ENCODE measurements around the gene CCL19.

Gene CCL19

GRCh38 chr9:34664281-34665066 is 26.6 kb downstream of the CCL19 start:
- H3K9me3 ChIP-seq (ENCODE audit: control insufficient read depth, low read length) = no peaks in the 10 kb centered on the region
- no peaks in the 10 kb centered on the region for H3K36me3 ChIP-seq (ENCODE audit: control insufficient read depth, insufficient read depth, low read length)
- H3K27me3 ChIP-seq (ENCODE audit: control insufficient read depth, insufficient read depth, low read length, poor library complexity, severe bottlenecking) = no peaks in the 10 kb centered on the region
- WGBS, 2 experiments = 4% methylated on average over 18 of the region's 18 CpGs
- peak overlapping the region; percentile 95 for H3K4me3 ChIP-seq (ENCODE audit: insufficient read depth, low read depth, low read length)
- no peak overlapping the region for H3K27ac ChIP-seq (ENCODE audit: insufficient read depth, low read depth, low read length, poor library complexity, severe bottlenecking)
- H3K4me1 ChIP-seq (ENCODE audit: control insufficient read depth, insufficient read depth, low read length) = no peaks in the 10 kb centered on the region

- no peaks in the 10 kb centered on the region for H3K4me1 ChIP-seq (ENCODE audit: control insufficient read depth, insufficient read depth, low read length)
- no peak overlapping the region for H3K27ac ChIP-seq (ENCODE audit: insufficient read depth, low read depth, low read length, poor library complexity, severe bottlenecking)
- H3K4me3 ChIP-seq (ENCODE audit: insufficient read depth, low read depth, low read length) = no peak overlapping the region
Observed at GRCh38 chr9:34663303-34663605, 27.8 kb downstream of the CCL19 start.

GRCh38 chr9:34662526-34663302 is 28.4 kb downstream of the CCL19 start, which contains the start of gene CCL27:
CCL27 (minus strand) TSS chr9:34662657; CDS start chr9:34662633, 24 bp downstream.
- H3K27ac ChIP-seq (ENCODE audit: insufficient read depth, low read depth, low read length, poor library complexity, severe bottlenecking) = no peak within 1 kb of the TSS
- no peak within 1 kb of the TSS for H3K4me3 ChIP-seq (ENCODE audit: insufficient read depth, low read depth, low read length)
- H3K36me3 ChIP-seq (ENCODE audit: control insufficient read depth, insufficient read depth, low read length) = no peaks in the 10 kb centered on the region
- WGBS, 2 experiments = 93% methylated on average over 4 of the region's 4 CpGs
- no peaks in the 10 kb centered on the region for H3K27me3 ChIP-seq (ENCODE audit: control insufficient read depth, insufficient read depth, low read length, poor library complexity, severe bottlenecking)
- H3K4me1 ChIP-seq (ENCODE audit: control insufficient read depth, insufficient read depth, low read length) = no peaks in the 10 kb centered on the region
- H3K9me3 ChIP-seq (ENCODE audit: control insufficient read depth, low read length) = no peaks in the 10 kb centered on the region

More at GRCh38 chr9:34663303-34663605, 27.8 kb downstream of the CCL19 start:
- no peaks in the 10 kb centered on the region for H3K9me3 ChIP-seq (ENCODE audit: control insufficient read depth, low read length)
- no peaks in the 10 kb centered on the region for H3K27me3 ChIP-seq (ENCODE audit: control insufficient read depth, insufficient read depth, low read length, poor library complexity, severe bottlenecking)
- no peaks in the 10 kb centered on the region for H3K36me3 ChIP-seq (ENCODE audit: control insufficient read depth, insufficient read depth, low read length)

GRCh38 chr9:34659592-34660253 is 31.4 kb downstream of the CCL19 start:
- no peaks in the 10 kb centered on the region for H3K9me3 ChIP-seq (ENCODE audit: control insufficient read depth, low read length)
- WGBS, 2 experiments = 94 to 95% methylated on average over 8 of the region's 8 CpGs
- H3K27me3 ChIP-seq (ENCODE audit: control insufficient read depth, insufficient read depth, low read length, poor library complexity, severe bottlenecking) = no peaks in the 10 kb centered on the region
- H3K27ac ChIP-seq (ENCODE audit: insufficient read depth, low read depth, low read length, poor library complexity, severe bottlenecking) = no peak overlapping the region
- H3K4me1 ChIP-seq (ENCODE audit: control insufficient read depth, insufficient read depth, low read length) = peaks cover under 1% of the 10 kb centered on the region
- no peak overlapping the region for H3K4me3 ChIP-seq (ENCODE audit: insufficient read depth, low read depth, low read length)
- H3K36me3 ChIP-seq (ENCODE audit: control insufficient read depth, insufficient read depth, low read length) = no peaks in the 10 kb centered on the region

- Histone ChIP-seq H3K36me3 (ENCODE audit: control insufficient read depth, insufficient read depth, low read length) (no peaks in the 10 kb centered on the region), H3K4me3 (ENCODE audit: insufficient read depth, low read depth, low read length) (no peak overlapping the region), H3K4me1 (ENCODE audit: control insufficient read depth, insufficient read depth, low read length) (peaks cover 14% of the 10 kb centered on the region), H3K9me3 (ENCODE audit: control insufficient read depth, low read length) (no peaks in the 10 kb centered on the region), H3K27ac (ENCODE audit: insufficient read depth, low read depth, low read length, poor library complexity, severe bottlenecking) (no peak overlapping the region), H3K27me3 (ENCODE audit: control insufficient read depth, insufficient read depth, low read length, poor library complexity, severe bottlenecking) (no peaks in the 10 kb centered on the region)
- WGBS, 2 experiments = 94 to 95% methylated on average over 14 of the region's 14 CpGs
Observed at GRCh38 chr9:34658461-34658860, 32.6 kb downstream of the CCL19 start.

- Histone ChIP-seq H3K4me3 (ENCODE audit: insufficient read depth, low read depth, low read length) (no peak overlapping the region), H3K9me3 (ENCODE audit: control insufficient read depth, low read length) (no peaks in the 10 kb centered on the region), H3K4me1 (ENCODE audit: control insufficient read depth, insufficient read depth, low read length) (peaks cover 28% of the 10 kb centered on the region), H3K27ac (ENCODE audit: insufficient read depth, low read depth, low read length, poor library complexity, severe bottlenecking) (no peak overlapping the region), H3K27me3 (ENCODE audit: control insufficient read depth, insufficient read depth, low read length, poor library complexity, severe bottlenecking) (no peaks in the 10 kb centered on the region), H3K36me3 (ENCODE audit: control insufficient read depth, insufficient read depth, low read length) (no peaks in the 10 kb centered on the region)
- WGBS, 2 experiments = 91 to 92% methylated on average over 5 of the region's 5 CpGs
Observed at GRCh38 chr9:34656992-34657391, 34.1 kb downstream of the CCL19 start.

- H3K4me3 ChIP-seq (ENCODE audit: insufficient read depth, low read depth, low read length) = no peak overlapping the region
- H3K4me1 ChIP-seq (ENCODE audit: control insufficient read depth, insufficient read depth, low read length) = peaks cover 36% of the 10 kb centered on the region
- 70 to 71% methylated on average over 5 of the region's 5 CpGs for WGBS, 2 experiments
- H3K27me3 ChIP-seq (ENCODE audit: control insufficient read depth, insufficient read depth, low read length, poor library complexity, severe bottlenecking) = no peaks in the 10 kb centered on the region
- H3K27ac ChIP-seq (ENCODE audit: insufficient read depth, low read depth, low read length, poor library complexity, severe bottlenecking) = no peak overlapping the region
- H3K36me3 ChIP-seq (ENCODE audit: control insufficient read depth, insufficient read depth, low read length) = no peaks in the 10 kb centered on the region
- H3K9me3 ChIP-seq (ENCODE audit: control insufficient read depth, low read length) = no peaks in the 10 kb centered on the region
Observed at GRCh38 chr9:34655394-34655793, 35.7 kb downstream of the CCL19 start.

- Histone ChIP-seq H3K27me3 (ENCODE audit: control insufficient read depth, insufficient read depth, low read length, poor library complexity, severe bottlenecking) (no peaks in the 10 kb centered on the region), H3K4me3 (ENCODE audit: insufficient read depth, low read depth, low read length) (no peak overlapping the region), H3K9me3 (ENCODE audit: control insufficient read depth, low read length) (no peaks in the 10 kb centered on the region), H3K27ac (ENCODE audit: insufficient read depth, low read depth, low read length, poor library complexity, severe bottlenecking) (peak overlapping the region; percentile 42), H3K4me1 (ENCODE audit: control insufficient read depth, insufficient read depth, low read length) (peaks cover 36% of the 10 kb centered on the region), H3K36me3 (ENCODE audit: control insufficient read depth, insufficient read depth, low read length) (no peaks in the 10 kb centered on the region)
- WGBS, 2 experiments = 84 to 85% methylated on average over 10 to 11 of the region's 11 CpGs
Observed at GRCh38 chr9:34654323-34655051, 36.6 kb downstream of the CCL19 start.

- no peaks in the 10 kb centered on the region for H3K9me3 ChIP-seq (ENCODE audit: control insufficient read depth, low read length)
- H3K27me3 ChIP-seq (ENCODE audit: control insufficient read depth, insufficient read depth, low read length, poor library complexity, severe bottlenecking) = no peaks in the 10 kb centered on the region
- 68 to 71% methylated on average over 11 of the region's 11 CpGs for WGBS, 2 experiments
- H3K4me1 ChIP-seq (ENCODE audit: control insufficient read depth, insufficient read depth, low read length) = peaks cover 36% of the 10 kb centered on the region
- peaks cover 7% of the 10 kb centered on the region for H3K36me3 ChIP-seq (ENCODE audit: control insufficient read depth, insufficient read depth, low read length)
- peak overlapping the region; percentile 42 for H3K27ac ChIP-seq (ENCODE audit: insufficient read depth, low read depth, low read length, poor library complexity, severe bottlenecking)
- no peak overlapping the region for H3K4me3 ChIP-seq (ENCODE audit: insufficient read depth, low read depth, low read length)
Observed at GRCh38 chr9:34653151-34654072, 37.7 kb downstream of the CCL19 start.
